ENCODE results near the gene TNIP2.
"Not testable (repeated sequence)": the region's sequence is repeated elsewhere in the genome, so short reads cannot be mapped to it uniquely, and the experiment has no call there.

TNIP2 gene

DNA sequence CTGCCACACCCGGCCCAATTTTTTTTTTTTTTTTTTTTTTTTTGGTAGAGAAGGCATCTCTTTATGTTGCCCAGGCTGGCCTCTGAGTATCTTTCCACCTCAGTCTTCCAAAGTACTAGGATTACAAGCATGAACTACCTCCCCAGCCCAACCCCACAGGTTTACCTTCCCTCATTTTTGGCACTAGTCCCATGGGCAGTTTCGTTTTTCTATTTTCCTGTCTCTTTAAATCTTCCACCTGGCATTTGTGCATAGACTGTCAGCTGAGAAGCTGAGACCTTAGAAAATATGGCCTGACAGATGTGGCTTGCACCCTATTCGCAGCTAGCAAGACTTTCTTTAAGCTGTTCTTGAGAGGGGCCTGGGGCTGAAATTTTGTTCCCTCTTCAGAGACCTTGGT lies 27.9 kb downstream of the TNIP2 start:
- Histone ChIP-seq H3K4me3 (ENCODE audit: low read depth, low read length) (no peak overlapping the region), H3K4me1 (ENCODE audit: control insufficient read depth, insufficient read depth, low read length) (no peaks in the 10 kb centered on the region), H3K36me3 (ENCODE audit: control insufficient read depth in 2 of 2, insufficient read depth in 1 of 2, low read length in 2 of 2) (peaks cover 0 to 35% of the 10 kb centered on the region in 2 experiments; a peak in 2 of 3 replicates), H3K9me3 (ENCODE audit: control insufficient read depth, insufficient read depth, low read depth, low read length) (no peaks in the 10 kb centered on the region), H3K27ac (ENCODE audit: extremely low read depth, low read depth, low read length) (no peak overlapping the region)
- POLR2A ChIA-PET, result interaction anchor here (0.6 kb wide), 2 partner anchors 9 to 466 kb away, joined by 3 to 4 read pairs; no protein-coding TSS in a partner anchor
- CTCF ChIA-PET, result no interaction called here
- TF ChIP-seq ZNF202 (tag by site-specific recombination; IDR thresholded peaks at IDR 0.05; ENCODE audit: borderline replicate concordance), result no peak
- no peak for TF ChIP-seq ZNF658 (tag by site-specific recombination; IDR thresholded peaks at IDR 0.05)
- TF ChIP-seq ZNF140 (tag by site-specific recombination; IDR thresholded peaks at IDR 0.05), result no peak
- TF ChIP-seq, protein P1, sequence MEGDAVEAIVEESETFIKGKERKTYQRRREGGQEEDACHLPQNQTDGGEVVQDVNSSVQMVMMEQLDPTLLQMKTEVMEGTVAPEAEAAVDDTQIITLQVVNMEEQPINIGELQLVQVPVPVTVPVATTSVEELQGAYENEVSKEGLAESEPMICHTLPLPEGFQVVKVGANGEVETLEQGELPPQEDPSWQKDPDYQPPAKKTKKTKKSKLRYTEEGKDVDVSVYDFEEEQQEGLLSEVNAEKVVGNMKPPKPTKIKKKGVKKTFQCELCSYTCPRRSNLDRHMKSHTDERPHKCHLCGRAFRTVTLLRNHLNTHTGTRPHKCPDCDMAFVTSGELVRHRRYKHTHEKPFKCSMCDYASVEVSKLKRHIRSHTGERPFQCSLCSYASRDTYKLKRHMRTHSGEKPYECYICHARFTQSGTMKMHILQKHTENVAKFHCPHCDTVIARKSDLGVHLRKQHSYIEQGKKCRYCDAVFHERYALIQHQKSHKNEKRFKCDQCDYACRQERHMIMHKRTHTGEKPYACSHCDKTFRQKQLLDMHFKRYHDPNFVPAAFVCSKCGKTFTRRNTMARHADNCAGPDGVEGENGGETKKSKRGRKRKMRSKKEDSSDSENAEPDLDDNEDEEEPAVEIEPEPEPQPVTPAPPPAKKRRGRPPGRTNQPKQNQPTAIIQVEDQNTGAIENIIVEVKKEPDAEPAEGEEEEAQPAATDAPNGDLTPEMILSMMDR (tag by site-specific recombination; IDR thresholded peaks at IDR 0.05), result no peak
- TF ChIP-seq YY1 (tag by site-specific recombination; IDR thresholded peaks at IDR 0.05), result no peak
- TF ChIP-seq ZNF501 (tag by site-specific recombination; IDR thresholded peaks at IDR 0.05), result no peak
- TF ChIP-seq ZNF626 (tag by site-specific recombination; IDR thresholded peaks at IDR 0.05), result no peak
- TF ChIP-seq, protein P2, sequence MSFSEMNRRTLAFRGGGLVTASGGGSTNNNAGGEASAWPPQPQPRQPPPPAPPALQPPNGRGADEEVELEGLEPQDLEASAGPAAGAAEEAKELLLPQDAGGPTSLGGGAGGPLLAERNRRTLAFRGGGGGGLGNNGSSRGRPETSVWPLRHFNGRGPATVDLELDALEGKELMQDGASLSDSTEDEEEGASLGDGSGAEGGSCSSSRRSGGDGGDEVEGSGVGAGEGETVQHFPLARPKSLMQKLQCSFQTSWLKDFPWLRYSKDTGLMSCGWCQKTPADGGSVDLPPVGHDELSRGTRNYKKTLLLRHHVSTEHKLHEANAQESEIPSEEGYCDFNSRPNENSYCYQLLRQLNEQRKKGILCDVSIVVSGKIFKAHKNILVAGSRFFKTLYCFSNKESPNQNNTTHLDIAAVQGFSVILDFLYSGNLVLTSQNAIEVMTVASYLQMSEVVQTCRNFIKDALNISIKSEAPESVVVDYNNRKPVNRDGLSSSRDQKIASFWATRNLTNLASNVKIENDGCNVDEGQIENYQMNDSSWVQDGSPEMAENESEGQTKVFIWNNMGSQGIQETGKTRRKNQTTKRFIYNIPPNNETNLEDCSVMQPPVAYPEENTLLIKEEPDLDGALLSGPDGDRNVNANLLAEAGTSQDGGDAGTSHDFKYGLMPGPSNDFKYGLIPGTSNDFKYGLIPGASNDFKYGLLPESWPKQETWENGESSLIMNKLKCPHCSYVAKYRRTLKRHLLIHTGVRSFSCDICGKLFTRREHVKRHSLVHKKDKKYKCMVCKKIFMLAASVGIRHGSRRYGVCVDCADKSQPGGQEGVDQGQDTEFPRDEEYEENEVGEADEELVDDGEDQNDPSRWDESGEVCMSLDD (tag by site-specific recombination; IDR thresholded peaks at IDR 0.05), result no peak
- TF ChIP-seq ZNF670 (tag by site-specific recombination; IDR thresholded peaks at IDR 0.05; ENCODE audit: low read depth), result no peak
- no peak for TF ChIP-seq ZNF426 (tag by site-specific recombination; IDR thresholded peaks at IDR 0.05)
- TF ChIP-seq, protein P3, sequence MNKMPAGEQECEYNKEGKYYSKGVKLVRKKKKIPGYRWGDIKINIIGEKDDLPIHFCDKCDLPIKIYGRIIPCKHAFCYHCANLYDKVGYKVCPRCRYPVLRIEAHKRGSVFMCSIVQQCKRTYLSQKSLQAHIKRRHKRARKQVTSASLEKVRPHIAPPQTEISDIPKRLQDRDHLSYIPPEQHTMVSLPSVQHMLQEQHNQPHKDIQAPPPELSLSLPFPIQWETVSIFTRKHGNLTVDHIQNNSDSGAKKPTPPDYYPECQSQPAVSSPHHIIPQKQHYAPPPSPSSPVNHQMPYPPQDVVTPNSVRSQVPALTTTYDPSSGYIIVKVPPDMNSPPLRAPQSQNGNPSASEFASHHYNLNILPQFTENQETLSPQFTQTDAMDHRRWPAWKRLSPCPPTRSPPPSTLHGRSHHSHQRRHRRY (tag by site-specific recombination; IDR thresholded peaks at IDR 0.05), result no peak
- TF ChIP-seq MYNN (tag by site-specific recombination; IDR thresholded peaks at IDR 0.05; ENCODE audit: borderline replicate concordance), result no peak

DNA sequence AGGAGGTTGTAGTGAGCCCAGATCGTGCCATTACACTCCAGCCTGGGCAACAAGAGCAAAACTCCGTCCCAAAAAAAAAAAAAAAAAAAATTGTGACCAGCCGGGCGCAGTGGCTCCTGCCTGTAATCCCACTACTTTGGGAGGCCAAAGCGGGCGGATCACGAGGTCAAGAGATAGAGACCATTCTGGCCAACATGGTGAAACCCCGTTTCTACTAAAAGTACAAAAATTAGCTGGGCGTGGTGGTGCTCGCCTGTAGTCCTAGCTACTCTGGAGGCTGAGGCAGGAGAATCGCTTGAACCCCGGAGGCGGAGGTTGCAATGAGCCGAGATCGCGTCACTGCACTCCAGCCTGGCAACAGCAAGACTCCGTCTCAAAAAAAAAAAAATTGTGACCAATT lies 29.3 kb downstream of the TNIP2 start:
- CTCF ChIA-PET; H3K9me3 ChIP-seq (ENCODE audit: control insufficient read depth, insufficient read depth, low read depth, low read length); H3K4me3 ChIP-seq (ENCODE audit: low read depth, low read length); H3K4me1 ChIP-seq (ENCODE audit: control insufficient read depth, insufficient read depth, low read length); H3K27ac ChIP-seq (ENCODE audit: extremely low read depth, low read depth, low read length): not testable (repeated sequence)
- POLR2A ChIA-PET, result interaction anchor here (0.7 kb wide), 1 partner anchor 157 kb away, joined by 4 read pairs; no protein-coding TSS in a partner anchor
- H3K36me3 ChIP-seq (ENCODE audit: control insufficient read depth in 2 of 2, insufficient read depth in 1 of 2, low read length in 2 of 2), result peaks cover 0 to 29% of the 10 kb centered on the region in 2 experiments; a peak in 2 of 3 replicates

DNA sequence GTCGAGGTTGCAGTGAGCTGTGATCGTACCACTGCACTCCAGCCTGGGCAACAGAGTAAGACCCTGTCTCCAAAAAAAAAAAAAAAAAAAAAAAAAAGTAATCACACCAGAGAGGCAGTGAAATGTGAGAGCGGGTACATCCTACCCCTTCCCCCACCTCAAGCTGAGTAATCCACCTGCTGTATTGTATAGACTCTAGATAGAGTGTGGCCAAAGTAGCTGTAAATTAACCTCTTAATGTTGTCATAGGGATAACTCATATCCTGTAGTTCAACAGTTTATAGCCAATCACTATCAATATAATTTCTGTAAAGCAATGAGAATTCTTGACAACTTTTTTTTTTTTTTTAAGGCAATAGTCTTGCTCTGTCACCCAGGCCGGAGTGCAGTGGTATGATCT lies 30.8 kb downstream of the TNIP2 start:
- no peak overlapping the region for H3K4me3 ChIP-seq (ENCODE audit: low read depth, low read length)
- no peak for TF ChIP-seq ZNF707 (tag by site-specific recombination; IDR thresholded peaks at IDR 0.05)
- no peak for TF ChIP-seq KLF8 (tag by site-specific recombination; IDR thresholded peaks at IDR 0.05)
- no peak for TF ChIP-seq ZNF501 (tag by site-specific recombination; IDR thresholded peaks at IDR 0.05)
- TF ChIP-seq, protein P4, sequence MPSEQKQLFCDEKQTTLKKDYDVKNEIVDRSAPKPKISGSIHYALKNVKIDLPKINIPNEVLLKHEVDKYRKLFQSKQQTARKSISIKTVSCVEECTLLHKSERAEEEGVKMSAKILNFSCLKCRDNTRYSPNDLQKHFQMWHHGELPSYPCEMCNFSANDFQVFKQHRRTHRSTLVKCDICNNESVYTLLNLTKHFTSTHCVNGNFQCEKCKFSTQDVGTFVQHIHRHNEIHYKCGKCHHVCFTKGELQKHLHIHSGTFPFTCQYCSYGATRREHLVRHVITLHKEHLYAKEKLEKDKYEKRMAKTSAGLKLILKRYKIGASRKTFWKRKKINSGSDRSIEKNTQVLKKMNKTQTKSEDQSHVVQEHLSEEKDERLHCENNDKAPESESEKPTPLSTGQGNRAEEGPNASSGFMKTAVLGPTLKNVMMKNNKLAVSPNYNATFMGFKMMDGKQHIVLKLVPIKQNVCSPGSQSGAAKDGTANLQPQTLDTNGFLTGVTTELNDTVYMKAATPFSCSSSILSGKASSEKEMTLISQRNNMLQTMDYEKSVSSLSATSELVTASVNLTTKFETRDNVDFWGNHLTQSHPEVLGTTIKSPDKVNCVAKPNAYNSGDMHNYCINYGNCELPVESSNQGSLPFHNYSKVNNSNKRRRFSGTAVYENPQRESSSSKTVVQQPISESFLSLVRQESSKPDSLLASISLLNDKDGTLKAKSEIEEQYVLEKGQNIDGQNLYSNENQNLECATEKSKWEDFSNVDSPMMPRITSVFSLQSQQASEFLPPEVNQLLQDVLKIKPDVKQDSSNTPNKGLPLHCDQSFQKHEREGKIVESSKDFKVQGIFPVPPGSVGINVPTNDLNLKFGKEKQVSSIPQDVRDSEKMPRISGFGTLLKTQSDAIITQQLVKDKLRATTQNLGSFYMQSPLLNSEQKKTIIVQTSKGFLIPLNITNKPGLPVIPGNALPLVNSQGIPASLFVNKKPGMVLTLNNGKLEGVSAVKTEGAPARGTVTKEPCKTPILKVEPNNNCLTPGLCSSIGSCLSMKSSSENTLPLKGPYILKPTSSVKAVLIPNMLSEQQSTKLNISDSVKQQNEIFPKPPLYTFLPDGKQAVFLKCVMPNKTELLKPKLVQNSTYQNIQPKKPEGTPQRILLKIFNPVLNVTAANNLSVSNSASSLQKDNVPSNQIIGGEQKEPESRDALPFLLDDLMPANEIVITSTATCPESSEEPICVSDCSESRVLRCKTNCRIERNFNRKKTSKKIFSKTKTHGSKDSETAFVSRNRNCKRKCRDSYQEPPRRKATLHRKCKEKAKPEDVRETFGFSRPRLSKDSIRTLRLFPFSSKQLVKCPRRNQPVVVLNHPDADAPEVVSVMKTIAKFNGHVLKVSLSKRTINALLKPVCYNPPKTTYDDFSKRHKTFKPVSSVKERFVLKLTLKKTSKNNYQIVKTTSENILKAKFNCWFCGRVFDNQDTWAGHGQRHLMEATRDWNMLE (tag by site-specific recombination; conservative IDR thresholded peaks at IDR 0.05; ENCODE audit: low read depth), result no peak
- no peak for TF ChIP-seq ZNF555 (tag by site-specific recombination; conservative IDR thresholded peaks at IDR 0.05)
- TF ChIP-seq ZNF23 (tag by site-specific recombination; IDR thresholded peaks at IDR 0.05; ENCODE audit: borderline replicate concordance), result no peak
- TF ChIP-seq, protein P5, sequence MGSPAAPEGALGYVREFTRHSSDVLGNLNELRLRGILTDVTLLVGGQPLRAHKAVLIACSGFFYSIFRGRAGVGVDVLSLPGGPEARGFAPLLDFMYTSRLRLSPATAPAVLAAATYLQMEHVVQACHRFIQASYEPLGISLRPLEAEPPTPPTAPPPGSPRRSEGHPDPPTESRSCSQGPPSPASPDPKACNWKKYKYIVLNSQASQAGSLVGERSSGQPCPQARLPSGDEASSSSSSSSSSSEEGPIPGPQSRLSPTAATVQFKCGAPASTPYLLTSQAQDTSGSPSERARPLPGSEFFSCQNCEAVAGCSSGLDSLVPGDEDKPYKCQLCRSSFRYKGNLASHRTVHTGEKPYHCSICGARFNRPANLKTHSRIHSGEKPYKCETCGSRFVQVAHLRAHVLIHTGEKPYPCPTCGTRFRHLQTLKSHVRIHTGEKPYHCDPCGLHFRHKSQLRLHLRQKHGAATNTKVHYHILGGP (tag by site-specific recombination; IDR thresholded peaks at IDR 0.05), result no peak
- ChIA-PET CTCF (no interaction called here), POLR2A (no interaction called here)
- no peaks in the 10 kb centered on the region for H3K4me1 ChIP-seq (ENCODE audit: control insufficient read depth, insufficient read depth, low read length)
- H3K27ac ChIP-seq (ENCODE audit: extremely low read depth, low read depth, low read length), result no peak overlapping the region
- peaks cover 1 to 34% of the 10 kb centered on the region in 2 experiments; a peak in 2 of 3 replicates for H3K36me3 ChIP-seq (ENCODE audit: control insufficient read depth in 2 of 2, insufficient read depth in 1 of 2, low read length in 2 of 2)
- H3K9me3 ChIP-seq (ENCODE audit: control insufficient read depth, insufficient read depth, low read depth, low read length), result no peaks in the 10 kb centered on the region
